ENCODE results near the gene SLC44A3.
"Not testable (repeated sequence)": the region's sequence is repeated elsewhere in the genome, so short reads cannot be mapped to it uniquely, and the experiment has no call there.

SLC44A3 gene

DNA sequence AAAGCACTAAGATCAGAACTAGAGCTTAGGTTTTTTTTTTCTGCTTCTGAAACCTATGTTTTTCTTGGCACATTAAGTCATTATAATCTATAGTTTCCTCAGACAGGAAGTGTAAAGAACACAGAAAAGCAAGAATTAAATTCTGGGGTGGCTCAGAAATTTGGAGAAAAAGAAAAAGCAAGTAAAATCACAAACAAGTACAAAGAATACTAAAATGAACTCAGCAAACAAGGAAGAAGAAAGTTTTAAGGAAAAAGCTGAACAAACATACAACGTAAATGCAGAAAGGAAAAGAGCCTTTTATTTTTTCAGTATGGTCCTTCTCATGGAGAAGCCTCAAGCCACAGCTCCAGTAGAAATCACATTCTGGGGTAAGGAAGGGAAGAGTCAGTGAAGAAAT is 115.3 kb downstream of the SLC44A3 start:
- DNase-seq (ENCODE audit: low spot score): no peak

DNA sequence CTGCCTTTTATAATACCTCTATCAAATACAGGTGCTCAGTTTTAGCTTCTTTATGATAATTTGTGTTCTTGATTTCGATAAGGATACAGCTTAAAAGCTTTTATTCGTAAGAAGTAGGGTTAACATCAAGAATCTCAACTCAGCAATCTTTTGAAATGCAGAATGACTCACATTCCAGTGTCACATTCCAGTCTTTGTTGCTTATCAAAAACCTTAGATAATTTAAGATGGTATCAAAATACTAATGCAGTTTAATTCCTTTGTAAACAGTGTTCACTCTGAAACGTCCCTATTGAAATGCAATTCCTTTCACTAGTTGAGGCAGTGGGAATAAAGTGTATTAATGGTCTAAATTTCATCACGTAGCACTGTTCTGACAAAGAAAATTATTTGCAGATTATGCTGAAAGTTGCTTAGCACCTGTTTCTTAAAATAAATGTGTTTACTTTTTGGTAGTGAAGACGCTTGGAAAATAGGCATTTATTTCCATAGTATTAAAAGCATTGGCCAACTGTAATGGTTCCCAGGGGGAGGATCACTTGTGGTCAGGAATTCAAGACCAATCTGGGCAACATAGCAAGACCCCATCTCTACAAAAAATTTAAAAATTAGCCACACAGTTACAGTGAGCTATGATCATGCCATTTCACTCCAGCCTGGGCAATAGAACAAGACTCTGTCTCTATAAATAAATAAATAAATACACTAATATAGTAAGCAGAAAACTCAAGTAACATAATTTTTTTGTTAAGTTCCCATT is 116.9 kb downstream of the SLC44A3 start:
- no peak for DNase-seq (ENCODE audit: low spot score)

DNA sequence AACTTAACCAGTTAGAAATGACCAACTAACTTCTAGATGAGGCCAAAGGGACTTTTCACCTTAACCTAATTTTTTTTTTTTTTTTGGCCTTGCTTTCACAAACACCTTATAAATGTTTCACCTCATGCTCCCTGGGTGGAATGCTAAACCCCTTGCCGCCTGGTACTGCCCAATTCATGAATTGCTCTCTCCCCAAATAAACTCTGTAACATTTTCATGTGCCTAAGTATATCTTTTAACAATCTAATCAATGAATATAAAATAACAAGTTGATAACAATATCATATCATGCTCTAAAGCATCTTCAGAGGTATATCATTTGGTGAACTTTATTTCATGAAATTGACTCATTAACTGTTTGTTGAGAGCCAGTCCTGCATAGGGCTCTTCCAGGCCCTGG is 117.7 kb downstream of the SLC44A3 start:
- no peak for DNase-seq (ENCODE audit: low spot score)

DNA sequence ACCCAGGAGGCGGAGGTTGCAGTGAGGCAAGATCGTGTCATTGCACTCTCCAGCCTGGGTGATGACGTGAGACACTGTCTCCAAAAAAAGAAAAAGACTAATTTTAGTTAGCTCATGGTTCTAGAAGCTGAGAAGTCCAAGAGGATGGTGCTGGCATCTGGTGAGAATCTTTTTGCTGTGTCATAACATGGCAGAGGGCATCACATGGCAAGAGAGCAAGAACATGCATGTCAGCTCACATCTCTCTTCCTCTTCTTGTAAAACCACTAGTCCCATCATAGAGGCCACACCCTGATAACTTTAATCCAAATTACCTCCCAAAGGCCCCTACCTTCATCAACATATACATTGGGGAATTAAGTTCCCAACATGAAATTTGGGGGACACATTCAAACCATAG is 120.6 kb downstream of the SLC44A3 start:
- no peak for DNase-seq (ENCODE audit: low spot score)

DNA sequence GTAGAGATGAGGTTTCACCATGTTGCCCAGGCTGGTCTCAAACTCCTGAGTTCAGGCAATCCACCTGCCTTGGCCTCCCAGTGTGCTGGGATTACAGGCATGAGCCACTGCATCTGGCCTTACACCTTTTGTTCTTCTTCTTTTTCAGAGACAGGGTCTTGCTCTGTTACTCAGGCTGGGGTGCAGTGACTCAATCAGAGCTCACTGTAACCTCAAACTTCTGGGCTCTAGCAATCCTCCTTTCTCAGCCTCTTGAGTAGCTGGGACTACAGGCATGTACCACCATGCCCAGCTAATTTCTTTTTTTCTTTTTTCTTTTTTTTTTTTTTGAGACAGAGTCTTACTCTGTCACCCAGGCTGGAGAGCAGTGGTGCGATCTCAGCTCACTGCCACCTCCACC is 121.3 kb downstream of the SLC44A3 start:
- not testable (repeated sequence) for DNase-seq (ENCODE audit: low spot score)

DNA sequence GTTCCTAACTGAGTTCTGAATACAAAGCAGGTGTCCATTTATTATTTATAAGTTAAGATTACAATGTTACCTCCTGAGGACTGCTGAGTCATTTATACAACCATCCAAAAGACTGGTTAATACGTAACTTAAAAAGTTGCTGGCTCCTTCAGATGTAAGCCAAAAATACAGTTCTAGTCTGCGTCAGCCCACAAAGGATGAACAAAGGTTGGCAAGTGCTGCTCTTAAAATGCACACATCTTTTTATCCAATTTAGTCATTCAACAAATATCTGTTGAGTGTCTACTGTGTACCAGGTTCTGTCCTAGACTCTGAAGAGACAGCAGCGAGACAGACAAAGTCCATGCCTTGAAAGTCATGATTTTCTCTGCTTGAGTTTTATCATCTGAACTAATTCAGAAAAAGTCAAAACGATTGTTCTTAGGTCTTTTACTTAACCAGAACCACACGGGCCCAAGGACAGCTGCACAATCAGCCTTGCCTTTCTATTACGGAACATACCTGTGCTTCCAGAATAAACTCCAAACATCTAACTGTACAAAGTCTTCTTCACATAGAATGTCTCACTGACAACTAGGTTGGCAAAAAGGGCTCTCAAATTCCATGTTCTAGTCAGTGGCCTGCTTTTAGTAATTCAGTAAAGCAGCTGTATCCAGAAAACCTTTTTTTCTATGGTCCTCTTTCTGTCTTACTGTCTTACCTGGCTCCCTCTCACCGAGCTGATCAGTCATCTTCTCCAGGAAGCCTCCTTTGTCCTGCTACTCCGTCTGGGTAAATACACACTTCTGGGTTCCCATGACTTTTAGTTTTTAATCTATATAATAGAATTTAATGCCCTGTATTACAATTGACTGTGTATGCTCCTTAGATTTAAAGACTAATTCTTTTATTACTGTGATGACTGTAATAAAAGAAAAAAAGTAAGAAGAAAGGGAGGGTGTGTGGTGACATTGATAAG is 122.3 kb downstream of the SLC44A3 start:
- no peak for DNase-seq (ENCODE audit: low spot score)

All from CD4-positive, alpha-beta T cell treated with Interleukin-2 at 100 ng/mL for 4 hours (primary cell).